GM19397 (cell line): ENCODE measurements around the gene CSPG5.

ENCODE experiments used
- ATAC-seq: cut with Tn5 transposase; IDR thresholded peaks from one replicate; pipeline ENCODE4 v1.9.1; 2021; ENCODE audit warnings: mild to moderate bottlenecking, moderate library complexity; ENCODE audit not compliant: unreplicated experiment

The CSPG5 gene

DNA sequence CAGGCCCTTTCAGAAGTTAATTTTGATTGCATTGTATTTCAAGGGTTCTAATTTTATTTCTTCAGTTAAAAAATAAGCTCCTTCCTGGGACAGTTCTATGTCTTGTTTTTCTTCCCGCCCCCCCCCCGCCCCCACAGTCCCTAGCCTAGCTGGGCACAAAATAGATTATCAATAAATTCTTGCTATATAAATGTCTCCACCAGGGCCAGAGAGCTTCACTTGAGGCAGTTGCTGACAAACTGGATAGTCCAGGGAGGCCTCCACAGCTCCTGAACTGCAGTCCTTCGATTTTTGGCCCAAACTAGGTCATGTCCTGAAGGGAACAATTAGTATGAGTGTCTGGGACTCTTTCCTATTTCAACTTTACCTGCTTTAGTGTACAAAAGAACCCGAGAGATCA, 9.9 kb upstream of the CSPG5 start:
- ATAC-seq: no peak

DNA sequence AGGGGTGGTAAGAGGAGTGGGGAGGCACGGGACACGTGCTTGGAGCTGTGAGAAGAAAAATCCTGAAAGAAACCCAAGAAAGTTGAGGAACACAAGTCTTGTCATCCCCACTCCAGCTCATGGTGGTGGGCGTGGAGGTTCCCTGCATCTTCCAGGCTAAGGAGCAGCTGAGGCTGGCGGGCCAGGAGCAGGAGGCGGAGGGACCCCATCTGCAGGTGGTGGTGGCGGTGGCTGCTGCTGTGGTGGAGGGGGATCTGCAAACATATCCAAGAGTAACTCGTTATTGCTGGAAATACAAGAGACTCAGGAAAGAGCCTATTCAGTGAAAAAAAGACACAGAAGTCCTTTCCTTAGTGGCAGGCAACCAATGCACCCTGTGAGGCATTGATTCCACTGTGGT, 9.4 kb upstream of the CSPG5 start:
- no peak for ATAC-seq

DNA sequence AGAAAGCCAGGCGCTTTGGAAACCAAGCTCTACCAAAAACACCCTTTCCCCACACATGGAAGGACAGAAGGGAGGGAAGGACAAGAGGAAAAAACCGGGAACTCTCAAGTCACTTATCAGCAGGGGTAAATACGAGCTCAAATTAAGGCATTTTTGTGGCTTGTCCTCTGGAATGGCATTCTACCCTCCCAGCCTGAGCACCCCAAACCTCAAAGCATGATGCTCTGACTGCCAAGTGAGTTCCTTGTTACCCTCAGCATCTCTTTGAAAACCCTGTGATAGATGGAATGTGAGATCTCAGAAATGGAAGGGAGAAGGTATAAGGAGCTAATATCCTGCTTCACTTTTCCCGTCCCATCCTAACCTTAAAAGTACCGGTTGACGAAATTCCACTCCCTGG, 8.1 kb upstream of the CSPG5 start:
- ATAC-seq: no peak

- ATAC-seq: no peak
These were observed 4.8 kb upstream of the CSPG5 start for GRCh38 chr3:47583320-47584075.

GRCh38 chr3:47581835-47582234, 3.2 kb upstream of the CSPG5 start:
- no peak for ATAC-seq

GRCh38 chr3:47581422-47581821, 2.8 kb upstream of the CSPG5 start:
- no peak for ATAC-seq

DNA sequence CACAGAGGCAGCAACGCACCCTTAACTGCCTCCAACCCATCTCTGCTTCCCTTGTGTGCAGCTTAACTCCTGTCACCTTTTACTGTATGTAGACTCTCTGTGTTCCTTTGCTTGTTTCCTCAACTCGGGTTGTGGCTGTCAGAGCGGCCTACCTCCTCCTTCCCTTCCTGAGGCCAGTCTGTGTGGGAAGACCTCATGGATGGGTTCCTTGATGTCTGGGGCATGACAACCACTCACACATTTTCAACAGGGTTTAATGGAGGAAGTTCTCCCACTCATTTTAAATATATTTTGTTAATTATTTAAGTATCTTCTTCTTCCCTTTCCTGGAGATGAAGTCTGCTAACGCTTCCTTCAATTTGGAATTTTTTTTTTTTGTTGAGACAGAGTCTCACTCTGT, 1.8 kb upstream of the CSPG5 start:
- ATAC-seq: no peak

DNA sequence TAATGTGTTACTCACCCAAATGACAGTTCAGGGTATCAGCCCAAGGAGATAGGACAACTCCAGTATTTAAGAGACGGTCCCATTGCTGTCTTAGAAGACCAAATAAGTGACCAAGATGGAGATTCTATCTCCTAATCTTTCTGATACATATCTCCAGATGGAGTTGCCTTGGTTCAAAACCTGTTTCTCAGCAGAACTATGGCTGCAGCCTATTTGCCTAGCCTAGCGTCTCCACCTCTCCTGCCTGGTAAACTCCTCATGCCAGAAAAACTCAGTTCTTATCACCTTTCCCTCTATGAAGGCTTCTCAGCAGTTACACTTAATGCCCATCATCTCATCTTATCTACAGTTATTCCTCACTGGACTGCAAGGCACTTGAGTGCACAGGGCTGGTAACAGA, 1.2 kb upstream of the CSPG5 start:
- no peak for ATAC-seq

DNA sequence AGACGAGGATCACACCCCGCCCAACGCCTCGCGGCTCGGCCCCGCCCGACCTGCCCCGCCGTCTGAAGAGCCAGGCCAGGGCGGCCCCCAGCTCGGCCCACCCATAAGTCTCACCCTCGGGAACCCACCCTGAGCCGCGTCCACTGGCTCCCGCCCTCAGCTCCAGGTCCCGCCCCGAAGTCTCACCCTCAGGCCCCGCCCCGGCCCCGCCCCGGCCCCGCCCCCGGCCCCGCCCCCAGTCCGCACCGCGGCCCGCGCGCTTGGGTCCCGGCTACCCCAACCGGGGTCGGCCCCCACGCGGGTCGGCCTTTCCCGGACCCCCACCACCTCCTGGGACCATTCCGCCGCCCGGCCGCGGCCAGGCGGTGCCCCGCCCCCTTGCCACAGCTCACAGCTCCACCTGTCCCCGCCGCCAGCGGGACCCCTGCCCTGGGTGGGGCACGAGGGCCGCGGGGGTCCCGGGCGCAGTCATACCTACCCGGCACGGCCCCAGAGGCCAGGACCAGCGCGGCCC, 489 bp downstream of the CSPG5 start:
- no peak for ATAC-seq

DNA sequence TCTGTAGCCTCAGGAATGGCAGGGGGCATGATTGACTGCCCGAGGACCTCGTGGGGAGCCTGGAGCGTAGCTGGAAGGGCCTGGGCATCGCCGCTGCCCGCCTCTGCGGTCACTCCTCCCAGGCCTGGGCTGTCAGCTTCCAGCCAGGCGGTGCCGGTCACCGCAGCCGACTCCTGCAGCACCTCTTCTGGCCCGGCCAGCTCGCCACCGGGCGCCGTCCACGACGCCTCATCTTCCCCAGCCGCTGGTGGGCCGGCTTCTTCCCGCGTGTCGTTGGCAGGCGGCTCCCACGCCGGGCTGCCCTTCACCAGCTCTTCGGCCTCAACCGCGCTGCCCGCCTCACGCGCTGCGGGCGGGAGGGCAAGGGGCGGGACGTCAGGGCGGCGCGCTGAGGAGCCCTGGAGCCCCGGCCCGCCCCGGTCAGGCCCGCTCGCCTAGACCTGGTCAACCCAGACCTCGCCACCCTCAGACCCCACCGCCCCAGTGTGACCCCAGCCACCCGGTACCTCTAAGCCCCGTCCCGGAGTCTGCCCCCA, 1.0 kb downstream of the CSPG5 start:
- ATAC-seq: no peak

DNA sequence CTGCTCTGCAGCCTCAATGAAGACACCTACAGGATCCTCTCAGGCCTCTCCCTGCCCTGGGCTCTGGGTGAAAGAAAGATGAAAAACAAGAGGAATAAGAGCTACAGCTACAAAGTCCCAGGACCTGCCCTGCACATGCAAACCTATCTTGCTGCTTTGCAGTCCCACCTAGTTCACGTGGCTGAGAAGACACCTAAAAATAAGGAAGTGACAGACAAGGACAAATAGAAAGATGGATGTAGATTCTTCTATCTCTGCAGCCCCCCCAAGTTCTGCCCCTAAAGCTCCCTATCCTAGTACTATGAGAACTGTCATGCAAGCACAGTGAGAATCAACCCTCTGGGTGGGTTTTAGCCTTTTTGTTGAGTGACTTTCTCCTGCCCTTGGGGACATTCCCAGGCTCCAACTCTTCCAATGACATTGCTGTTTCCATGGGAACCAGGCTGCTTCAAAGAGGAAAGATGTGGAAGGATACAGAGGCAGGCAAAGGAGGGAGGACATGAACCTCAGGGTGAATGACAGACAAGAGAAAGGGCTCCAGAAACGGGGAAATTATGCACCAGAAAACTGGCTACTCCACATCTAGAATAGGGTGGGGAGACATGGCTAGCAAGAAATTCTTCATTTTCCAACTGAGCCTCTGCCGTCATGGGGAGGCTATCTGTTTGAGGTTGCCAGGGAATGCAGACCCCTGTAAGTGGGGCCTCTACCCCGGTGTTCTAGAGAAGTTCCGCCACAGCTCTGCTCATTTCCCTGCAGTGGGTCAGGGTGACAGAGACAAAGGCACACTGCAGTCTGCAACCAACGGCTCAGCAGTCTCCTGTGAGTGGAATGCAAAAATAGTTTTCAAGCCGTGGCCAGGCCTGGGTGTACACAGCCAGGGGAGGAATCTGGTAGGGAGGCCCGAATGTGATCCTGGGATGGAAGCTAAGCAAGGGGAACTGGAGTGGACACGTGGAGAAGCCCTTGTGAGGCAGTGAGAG, 5.2 kb downstream of the CSPG5 start:
- ATAC-seq: no peak

DNA sequence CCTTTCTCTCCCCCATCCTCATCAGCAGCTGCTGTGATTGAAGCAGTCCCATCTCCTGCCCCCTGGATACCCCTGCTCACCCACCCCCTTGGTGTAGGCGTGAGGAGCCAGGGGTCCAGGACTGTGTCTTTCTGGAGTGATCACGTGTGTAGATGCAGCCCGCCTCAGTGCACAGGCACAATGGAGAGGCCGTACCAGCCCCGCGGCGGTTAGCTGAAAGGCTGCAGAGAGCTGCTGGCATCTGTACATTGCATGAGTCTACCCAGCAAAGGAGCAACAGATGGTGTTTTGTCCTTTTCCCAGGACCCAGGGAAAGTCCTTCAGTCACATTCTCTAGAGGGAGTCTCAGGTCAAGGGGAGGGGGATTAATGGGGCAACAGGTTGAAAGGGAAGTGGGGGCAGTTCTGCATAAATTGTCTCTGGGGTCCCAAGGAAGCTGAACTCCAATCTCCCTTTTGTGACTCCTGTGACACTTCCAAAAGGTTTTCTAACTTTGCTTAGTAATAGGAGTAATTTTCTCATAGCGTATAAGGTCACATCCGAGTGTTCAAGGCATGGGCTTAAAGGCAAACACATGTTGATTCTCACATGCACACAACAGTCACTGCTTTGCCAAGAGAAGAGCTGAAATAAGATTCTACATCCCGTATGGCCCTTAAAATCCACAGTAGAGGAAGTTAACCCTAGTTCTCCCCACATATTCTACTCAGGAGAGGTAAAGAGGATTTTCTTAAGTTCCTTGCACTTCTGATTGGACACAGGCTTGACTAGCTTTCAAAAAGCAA, 7.1 kb downstream of the CSPG5 start:
- no peak for ATAC-seq

DNA sequence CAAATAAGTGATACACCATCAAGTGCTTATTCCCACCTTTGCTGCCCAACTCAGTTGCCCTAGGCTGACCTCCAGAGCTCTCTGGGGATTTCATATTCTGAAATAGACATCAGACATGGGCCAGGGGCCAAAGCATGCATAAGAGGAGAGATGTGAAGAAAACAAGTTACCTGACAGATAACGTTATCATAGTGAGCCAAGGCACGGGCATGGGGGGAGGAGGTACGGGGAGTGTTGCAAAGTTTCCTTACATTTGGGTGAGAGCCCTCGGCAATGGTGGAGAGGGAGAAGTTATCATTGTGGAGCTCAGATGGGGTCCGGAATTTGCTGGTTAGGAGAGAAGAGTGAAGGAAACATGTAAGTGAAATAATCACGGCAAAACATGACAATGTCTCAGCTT, 9.8 kb downstream of the CSPG5 start:
- ATAC-seq: no peak

- ATAC-seq: no peak
These were observed 11.5 kb downstream of the CSPG5 start for GRCh38 chr3:47567149-47567548.

GRCh38 chr3:47566667-47567066, 12.0 kb downstream of the CSPG5 start:
- no peak for ATAC-seq

- no peak for ATAC-seq
These were observed 12.7 kb downstream of the CSPG5 start for GRCh38 chr3:47565734-47566550.

GRCh38 chr3:47556351-47556750, 22.3 kb downstream of the CSPG5 start:
- ATAC-seq: no peak

DNA sequence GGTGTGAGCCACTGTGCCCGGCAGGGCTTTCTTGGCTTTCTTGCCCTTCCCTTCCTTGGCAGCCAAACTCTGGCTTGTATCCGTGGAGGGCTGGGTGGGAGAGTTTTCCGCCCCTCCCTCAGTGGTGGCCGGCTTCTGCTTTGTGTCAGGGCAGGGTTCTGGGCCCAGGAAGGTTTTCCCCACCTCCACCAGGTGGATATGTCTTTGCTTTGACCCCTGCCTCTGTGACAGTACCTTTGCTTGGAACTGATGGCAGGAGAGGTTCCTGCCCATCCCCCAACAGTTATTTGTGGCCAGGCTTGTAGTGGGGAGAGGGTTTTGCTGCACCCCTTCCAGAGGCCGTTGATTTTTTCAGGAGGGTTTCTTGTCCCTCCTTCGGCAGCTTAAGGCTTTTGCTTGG, 24.3 kb downstream of the CSPG5 start:
- ATAC-seq: no peak

DNA sequence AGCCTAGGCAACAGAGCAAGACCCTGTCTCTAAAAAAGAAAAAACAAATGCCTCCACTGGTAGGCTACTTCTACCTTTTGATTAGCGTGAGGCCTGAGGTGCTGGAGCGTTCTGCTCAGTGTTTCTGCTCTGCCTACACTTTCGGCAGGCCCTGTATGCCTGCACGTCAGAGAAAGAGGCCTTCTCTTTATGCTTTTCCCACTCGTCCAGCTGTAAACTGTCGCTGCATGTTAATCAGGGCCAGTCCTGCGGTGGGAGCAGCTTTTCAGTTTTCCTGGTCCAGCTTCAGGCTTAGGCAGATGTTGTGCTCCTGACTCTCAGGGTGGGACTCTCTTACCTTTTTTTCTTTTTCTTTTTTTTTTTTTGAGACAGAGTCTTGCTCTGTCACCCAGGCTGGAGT, 25.3 kb downstream of the CSPG5 start:
- ATAC-seq: no peak
